ENCODE results near the gene ACTR6.

DNA sequence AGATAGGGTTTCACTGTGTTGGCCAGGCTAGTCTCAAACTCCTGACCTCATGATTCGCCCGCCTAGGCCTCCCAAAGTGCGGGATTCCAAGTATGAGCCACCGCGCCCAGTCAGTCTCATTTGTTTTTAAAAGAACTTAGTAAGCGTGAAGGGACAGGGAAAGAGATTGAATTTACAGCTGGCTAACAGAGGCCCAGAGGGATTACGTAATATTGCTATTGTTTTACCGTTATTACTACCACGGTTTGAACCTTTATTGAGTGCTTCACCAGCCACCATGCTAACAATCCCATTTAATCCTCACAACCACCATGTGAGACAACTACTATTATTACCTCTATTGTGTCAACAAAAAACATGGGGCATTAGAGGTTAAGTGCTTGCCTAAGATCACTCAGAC is 31.3 kb upstream of the ACTR6 start:
- TF ChIP-seq CSDC2 (CRISPR knock-in tag; IDR thresholded peaks at IDR 0.05), result no peak
- TF ChIP-seq, protein P1, sequence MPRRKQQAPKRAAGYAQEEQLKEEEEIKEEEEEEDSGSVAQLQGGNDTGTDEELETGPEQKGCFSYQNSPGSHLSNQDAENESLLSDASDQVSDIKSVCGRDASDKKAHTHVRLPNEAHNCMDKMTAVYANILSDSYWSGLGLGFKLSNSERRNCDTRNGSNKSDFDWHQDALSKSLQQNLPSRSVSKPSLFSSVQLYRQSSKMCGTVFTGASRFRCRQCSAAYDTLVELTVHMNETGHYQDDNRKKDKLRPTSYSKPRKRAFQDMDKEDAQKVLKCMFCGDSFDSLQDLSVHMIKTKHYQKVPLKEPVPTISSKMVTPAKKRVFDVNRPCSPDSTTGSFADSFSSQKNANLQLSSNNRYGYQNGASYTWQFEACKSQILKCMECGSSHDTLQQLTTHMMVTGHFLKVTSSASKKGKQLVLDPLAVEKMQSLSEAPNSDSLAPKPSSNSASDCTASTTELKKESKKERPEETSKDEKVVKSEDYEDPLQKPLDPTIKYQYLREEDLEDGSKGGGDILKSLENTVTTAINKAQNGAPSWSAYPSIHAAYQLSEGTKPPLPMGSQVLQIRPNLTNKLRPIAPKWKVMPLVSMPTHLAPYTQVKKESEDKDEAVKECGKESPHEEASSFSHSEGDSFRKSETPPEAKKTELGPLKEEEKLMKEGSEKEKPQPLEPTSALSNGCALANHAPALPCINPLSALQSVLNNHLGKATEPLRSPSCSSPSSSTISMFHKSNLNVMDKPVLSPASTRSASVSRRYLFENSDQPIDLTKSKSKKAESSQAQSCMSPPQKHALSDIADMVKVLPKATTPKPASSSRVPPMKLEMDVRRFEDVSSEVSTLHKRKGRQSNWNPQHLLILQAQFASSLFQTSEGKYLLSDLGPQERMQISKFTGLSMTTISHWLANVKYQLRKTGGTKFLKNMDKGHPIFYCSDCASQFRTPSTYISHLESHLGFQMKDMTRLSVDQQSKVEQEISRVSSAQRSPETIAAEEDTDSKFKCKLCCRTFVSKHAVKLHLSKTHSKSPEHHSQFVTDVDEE (CRISPR knock-in tag; IDR thresholded peaks at IDR 0.05), result no peak
- TF ChIP-seq ZNF565 (CRISPR knock-in tag; conservative IDR thresholded peaks at IDR 0.05; ENCODE audit: low read depth), result no peak
- no peak for TF ChIP-seq ZFP3 (CRISPR knock-in tag; IDR thresholded peaks at IDR 0.05)
- no peak for TF ChIP-seq TCF4 (CRISPR knock-in tag; IDR thresholded peaks at IDR 0.05; ENCODE audit: borderline replicate concordance)
- TF ChIP-seq, protein P2, sequence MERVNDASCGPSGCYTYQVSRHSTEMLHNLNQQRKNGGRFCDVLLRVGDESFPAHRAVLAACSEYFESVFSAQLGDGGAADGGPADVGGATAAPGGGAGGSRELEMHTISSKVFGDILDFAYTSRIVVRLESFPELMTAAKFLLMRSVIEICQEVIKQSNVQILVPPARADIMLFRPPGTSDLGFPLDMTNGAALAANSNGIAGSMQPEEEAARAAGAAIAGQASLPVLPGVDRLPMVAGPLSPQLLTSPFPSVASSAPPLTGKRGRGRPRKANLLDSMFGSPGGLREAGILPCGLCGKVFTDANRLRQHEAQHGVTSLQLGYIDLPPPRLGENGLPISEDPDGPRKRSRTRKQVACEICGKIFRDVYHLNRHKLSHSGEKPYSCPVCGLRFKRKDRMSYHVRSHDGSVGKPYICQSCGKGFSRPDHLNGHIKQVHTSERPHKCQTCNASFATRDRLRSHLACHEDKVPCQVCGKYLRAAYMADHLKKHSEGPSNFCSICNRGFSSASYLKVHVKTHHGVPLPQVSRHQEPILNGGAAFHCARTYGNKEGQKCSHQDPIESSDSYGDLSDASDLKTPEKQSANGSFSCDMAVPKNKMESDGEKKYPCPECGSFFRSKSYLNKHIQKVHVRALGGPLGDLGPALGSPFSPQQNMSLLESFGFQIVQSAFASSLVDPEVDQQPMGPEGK (CRISPR knock-in tag; IDR thresholded peaks at IDR 0.05; ENCODE audit: borderline replicate concordance), result no peak
- TF ChIP-seq, protein P3, sequence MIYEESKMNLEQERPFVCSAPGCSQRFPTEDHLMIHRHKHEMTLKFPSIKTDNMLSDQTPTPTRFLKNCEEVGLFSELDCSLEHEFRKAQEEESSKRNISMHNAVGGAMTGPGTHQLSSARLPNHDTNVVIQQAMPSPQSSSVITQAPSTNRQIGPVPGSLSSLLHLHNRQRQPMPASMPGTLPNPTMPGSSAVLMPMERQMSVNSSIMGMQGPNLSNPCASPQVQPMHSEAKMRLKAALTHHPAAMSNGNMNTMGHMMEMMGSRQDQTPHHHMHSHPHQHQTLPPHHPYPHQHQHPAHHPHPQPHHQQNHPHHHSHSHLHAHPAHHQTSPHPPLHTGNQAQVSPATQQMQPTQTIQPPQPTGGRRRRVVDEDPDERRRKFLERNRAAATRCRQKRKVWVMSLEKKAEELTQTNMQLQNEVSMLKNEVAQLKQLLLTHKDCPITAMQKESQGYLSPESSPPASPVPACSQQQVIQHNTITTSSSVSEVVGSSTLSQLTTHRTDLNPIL (CRISPR knock-in tag; IDR thresholded peaks at IDR 0.05; ENCODE audit: low read depth), result no peak
- TF ChIP-seq ZFP30 (CRISPR knock-in tag; IDR thresholded peaks at IDR 0.05), result no peak
- no peak for TF ChIP-seq GLIS3 (CRISPR knock-in tag; IDR thresholded peaks at IDR 0.05)
- TF ChIP-seq BACH2 (CRISPR knock-in tag; IDR thresholded peaks at IDR 0.05; ENCODE audit: borderline replicate concordance), result no peak
- TF ChIP-seq, protein P4, sequence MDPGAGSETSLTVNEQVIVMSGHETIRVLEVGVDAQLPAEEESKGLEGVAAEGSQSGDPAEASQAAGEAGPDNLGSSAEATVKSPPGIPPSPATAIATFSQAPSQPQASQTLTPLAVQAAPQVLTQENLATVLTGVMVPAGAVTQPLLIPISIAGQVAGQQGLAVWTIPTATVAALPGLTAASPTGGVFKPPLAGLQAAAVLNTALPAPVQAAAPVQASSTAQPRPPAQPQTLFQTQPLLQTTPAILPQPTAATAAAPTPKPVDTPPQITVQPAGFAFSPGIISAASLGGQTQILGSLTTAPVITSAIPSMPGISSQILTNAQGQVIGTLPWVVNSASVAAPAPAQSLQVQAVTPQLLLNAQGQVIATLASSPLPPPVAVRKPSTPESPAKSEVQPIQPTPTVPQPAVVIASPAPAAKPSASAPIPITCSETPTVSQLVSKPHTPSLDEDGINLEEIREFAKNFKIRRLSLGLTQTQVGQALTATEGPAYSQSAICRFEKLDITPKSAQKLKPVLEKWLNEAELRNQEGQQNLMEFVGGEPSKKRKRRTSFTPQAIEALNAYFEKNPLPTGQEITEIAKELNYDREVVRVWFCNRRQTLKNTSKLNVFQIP (CRISPR knock-in tag; IDR thresholded peaks at IDR 0.05; ENCODE audit: borderline replicate concordance, low read depth), result no peak
- TF ChIP-seq, protein P5, sequence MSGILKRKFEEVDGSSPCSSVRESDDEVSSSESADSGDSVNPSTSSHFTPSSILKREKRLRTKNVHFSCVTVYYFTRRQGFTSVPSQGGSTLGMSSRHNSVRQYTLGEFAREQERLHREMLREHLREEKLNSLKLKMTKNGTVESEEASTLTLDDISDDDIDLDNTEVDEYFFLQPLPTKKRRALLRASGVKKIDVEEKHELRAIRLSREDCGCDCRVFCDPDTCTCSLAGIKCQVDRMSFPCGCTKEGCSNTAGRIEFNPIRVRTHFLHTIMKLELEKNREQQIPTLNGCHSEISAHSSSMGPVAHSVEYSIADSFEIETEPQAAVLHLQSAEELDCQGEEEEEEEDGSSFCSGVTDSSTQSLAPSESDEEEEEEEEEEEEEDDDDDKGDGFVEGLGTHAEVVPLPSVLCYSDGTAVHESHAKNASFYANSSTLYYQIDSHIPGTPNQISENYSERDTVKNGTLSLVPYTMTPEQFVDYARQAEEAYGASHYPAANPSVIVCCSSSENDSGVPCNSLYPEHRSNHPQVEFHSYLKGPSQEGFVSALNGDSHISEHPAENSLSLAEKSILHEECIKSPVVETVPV (CRISPR knock-in tag; IDR thresholded peaks at IDR 0.05), result no peak
